ENCODE data around the gene TNS3. TPM values are rescaled to one million over a fixed set of nuclear protein-coding genes. Genes with fewer than 3 reads are reported as not detected.

The TNS3 gene
- total RNA-seq, 1 donor from 2014 or later = 30.3 TPM

- DNase-seq (no peak), ATAC-seq (ENCODE audit: low read depth) (no peak)
- CTCF ChIA-PET = no interaction called here
- Mint-ChIP-seq H3K9me3 (peaks cover 9% of the 10 kb centered on the region), H3K4me3 (no peak overlapping the region), H3K27me3 (no peaks in the 10 kb centered on the region), H3K36me3 (ENCODE audit: low read depth) (no peaks in the 10 kb centered on the region), H3K27ac (no peak overlapping the region), H3K4me1 (peaks cover 31% of the 10 kb centered on the region)
- TF ChIP-seq CTCF (IDR thresholded peaks at IDR 0.05) = no peak
- POLR2A ChIA-PET = no interaction called here
- intact Hi-C loops (cut with micrococcal nuclease) = no loop called here
Observed at GRCh38 chr7:47597379-47597778, 15.5 kb upstream of the TNS3 start.

- no peaks in the 10 kb centered on the region for H3K27me3 Mint-ChIP-seq
- H3K36me3 Mint-ChIP-seq (ENCODE audit: low read depth) = no peaks in the 10 kb centered on the region
- ATAC-seq (ENCODE audit: low read depth) (no peak), DNase-seq (no peak)
- no peak overlapping the region for H3K4me3 Mint-ChIP-seq
- intact Hi-C loops (cut with micrococcal nuclease) = no loop called here
- no peak for TF ChIP-seq CTCF (IDR thresholded peaks at IDR 0.05)
- POLR2A ChIA-PET = no interaction called here
- CTCF ChIA-PET = no interaction called here
- H3K9me3 Mint-ChIP-seq = peaks cover 9% of the 10 kb centered on the region
- peaks cover 23% of the 10 kb centered on the region for H3K4me1 Mint-ChIP-seq
- H3K27ac Mint-ChIP-seq = no peak overlapping the region
Observed at GRCh38 chr7:47596502-47597202, 14.7 kb upstream of the TNS3 start.

GRCh38 chr7:47594406-47594805, 12.5 kb upstream of the TNS3 start:
- CTCF ChIA-PET = interaction anchor here (0.6 kb wide), 1 partner anchor 157 kb away, joined by 3 read pairs; no protein-coding TSS in a partner anchor
- Mint-ChIP-seq H3K4me3 (no peak overlapping the region), H3K27ac (peak overlapping the region; percentile 25), H3K36me3 (ENCODE audit: low read depth) (no peaks in the 10 kb centered on the region), H3K4me1 (peaks cover 10% of the 10 kb centered on the region), H3K9me3 (peaks cover 9% of the 10 kb centered on the region), H3K27me3 (no peaks in the 10 kb centered on the region)
- ATAC-seq (ENCODE audit: low read depth) (no peak), DNase-seq (no peak)
- TF ChIP-seq CTCF (IDR thresholded peaks at IDR 0.05) = no peak
- POLR2A ChIA-PET = no interaction called here
- intact Hi-C loops (cut with micrococcal nuclease) = no loop called here

- ATAC-seq (ENCODE audit: low read depth) (no peak), DNase-seq (no peak)
- TF ChIP-seq CTCF (IDR thresholded peaks at IDR 0.05) = no peak
- Mint-ChIP-seq H3K27me3 (no peaks in the 10 kb centered on the region), H3K36me3 (ENCODE audit: low read depth) (no peaks in the 10 kb centered on the region), H3K27ac (no peak overlapping the region), H3K9me3 (peaks cover 4% of the 10 kb centered on the region), H3K4me3 (no peak overlapping the region), H3K4me1 (peaks cover 16% of the 10 kb centered on the region)
- ChIA-PET POLR2A (interaction anchor here (1.4 kb wide), 1 partner anchor 17 kb away, joined by 4 read pairs; no protein-coding TSS in a partner anchor), CTCF (interaction anchor here (1.5 kb wide), 1 partner anchor 353 kb away, joined by 3 read pairs; no protein-coding TSS in a partner anchor)
- intact Hi-C loops (cut with micrococcal nuclease) = no loop called here
Observed at GRCh38 chr7:47591655-47592572, 10.0 kb upstream of the TNS3 start.

Measured in activated B cell treated with CpG ODN at 0.5 μM for 24 hours (primary cell).